Measurements from ENCODE around the gene PHACTR1. TPM values are rescaled to one million over a fixed set of nuclear protein-coding genes. Genes with fewer than 3 reads are reported as not detected.

Gene PHACTR1
- total and polyA plus RNA-seq, 2 donors (not counting 1 experiment from before 2014, with no cell fraction given), result 0.60 to 1.2 TPM

GRCh38 chr6:12976366-12976765 is 259.8 kb downstream of the PHACTR1 start:
- no peaks in the 10 kb centered on the region for H3K27me3 ChIP-seq (ENCODE audit: control insufficient read depth, insufficient read depth, low read length)
- no peak for TF ChIP-seq EZH2 (IDR thresholded peaks at IDR 0.05; ENCODE audit: low read length, missing control alignments)
- no peak for TF ChIP-seq CTCF (conservative IDR thresholded peaks at IDR 0.05 in 1 of 2, IDR thresholded peaks at IDR 0.05 in 1 of 2; ENCODE audit: low read depth in 1 of 2, low read length in 2 of 2)

GRCh38 chr6:12977206-12977605 is 260.6 kb downstream of the PHACTR1 start:
- H3K4me1 ChIP-seq (ENCODE audit: control insufficient read depth, extremely low read depth, insufficient read depth, low read length), result no peaks in the 10 kb centered on the region
- H3K4me2 ChIP-seq (ENCODE audit: extremely low read depth, insufficient read depth, low read length), result no peak overlapping the region
- TF ChIP-seq CTCF (conservative IDR thresholded peaks at IDR 0.05 in 1 of 2, IDR thresholded peaks at IDR 0.05 in 1 of 2; ENCODE audit: low read depth in 1 of 2, low read length in 2 of 2) (no peak), EZH2 (IDR thresholded peaks at IDR 0.05; ENCODE audit: low read length, missing control alignments) (no peak)
- H3K9ac ChIP-seq (ENCODE audit: insufficient read depth, low read length), result no peak overlapping the region
- H3K79me2 ChIP-seq (ENCODE audit: control insufficient read depth, insufficient read depth, low read length), result no peaks in the 10 kb centered on the region
- no peaks in the 10 kb centered on the region for H3K36me3 ChIP-seq (ENCODE audit: control insufficient read depth, insufficient read depth, low read length)
- H4K20me1 ChIP-seq (ENCODE audit: control insufficient read depth, extremely low read depth, insufficient read depth, low read length), result no peaks in the 10 kb centered on the region
- no peak overlapping the region for H3K27ac ChIP-seq (ENCODE audit: insufficient read depth, low read length)
- H3K4me3 ChIP-seq (replicated peaks in 1 of 4; ENCODE audit: control extremely low read depth in 1 of 4, insufficient read depth in 1 of 4, low read depth in 3 of 4, low read length in 4 of 4), result no peak overlapping the region
- no peak overlapping the region for H2AFZ ChIP-seq (ENCODE audit: low read length)
- DNase-seq (ENCODE audit: low read depth in 2 of 2), result no peak
- no peaks in the 10 kb centered on the region for H3K27me3 ChIP-seq (ENCODE audit: control insufficient read depth, insufficient read depth, low read length)
- no peaks in the 10 kb centered on the region for H3K9me3 ChIP-seq (ENCODE audit: control insufficient read depth, insufficient read depth, low read depth, low read length)

More at GRCh38 chr6:12976366-12976765, 259.8 kb downstream of the PHACTR1 start:
- H3K27ac ChIP-seq (ENCODE audit: insufficient read depth, low read length), result no peak overlapping the region
- H3K4me3 ChIP-seq (replicated peaks in 1 of 4; ENCODE audit: control extremely low read depth in 1 of 4, insufficient read depth in 1 of 4, low read depth in 3 of 4, low read length in 4 of 4), result no peak overlapping the region
- H2AFZ ChIP-seq (ENCODE audit: low read length), result no peak overlapping the region
- no peak for DNase-seq (ENCODE audit: low read depth in 2 of 2)
- no peaks in the 10 kb centered on the region for H3K4me1 ChIP-seq (ENCODE audit: control insufficient read depth, extremely low read depth, insufficient read depth, low read length)
- H4K20me1 ChIP-seq (ENCODE audit: control insufficient read depth, extremely low read depth, insufficient read depth, low read length), result no peaks in the 10 kb centered on the region
- no peaks in the 10 kb centered on the region for H3K9me3 ChIP-seq (ENCODE audit: control insufficient read depth, insufficient read depth, low read depth, low read length)
- no peak overlapping the region for H3K4me2 ChIP-seq (ENCODE audit: extremely low read depth, insufficient read depth, low read length)
- no peaks in the 10 kb centered on the region for H3K36me3 ChIP-seq (ENCODE audit: control insufficient read depth, insufficient read depth, low read length)
- H3K79me2 ChIP-seq (ENCODE audit: control insufficient read depth, insufficient read depth, low read length), result no peaks in the 10 kb centered on the region
- H3K9ac ChIP-seq (ENCODE audit: insufficient read depth, low read length), result no peak overlapping the region

- no peak for DNase-seq (ENCODE audit: low read depth in 2 of 2)
- H3K27me3 ChIP-seq (ENCODE audit: control insufficient read depth, insufficient read depth, low read length), result no peaks in the 10 kb centered on the region
- no peak overlapping the region for H3K27ac ChIP-seq (ENCODE audit: insufficient read depth, low read length)
- H3K9ac ChIP-seq (ENCODE audit: insufficient read depth, low read length), result no peak overlapping the region
- no peaks in the 10 kb centered on the region for H3K36me3 ChIP-seq (ENCODE audit: control insufficient read depth, insufficient read depth, low read length)
- H3K9me3 ChIP-seq (ENCODE audit: control insufficient read depth, insufficient read depth, low read depth, low read length), result no peaks in the 10 kb centered on the region
- H3K4me3 ChIP-seq (replicated peaks in 1 of 4; ENCODE audit: control extremely low read depth in 1 of 4, insufficient read depth in 1 of 4, low read depth in 3 of 4, low read length in 4 of 4), result no peak overlapping the region
- no peaks in the 10 kb centered on the region for H3K79me2 ChIP-seq (ENCODE audit: control insufficient read depth, insufficient read depth, low read length)
- no peaks in the 10 kb centered on the region for H3K4me1 ChIP-seq (ENCODE audit: control insufficient read depth, extremely low read depth, insufficient read depth, low read length)
- no peak overlapping the region for H2AFZ ChIP-seq (ENCODE audit: low read length)
- H3K4me2 ChIP-seq (ENCODE audit: extremely low read depth, insufficient read depth, low read length), result no peak overlapping the region
- no peak for TF ChIP-seq CTCF (conservative IDR thresholded peaks at IDR 0.05 in 1 of 2, IDR thresholded peaks at IDR 0.05 in 1 of 2; ENCODE audit: low read depth in 1 of 2, low read length in 2 of 2)
- TF ChIP-seq EZH2 (IDR thresholded peaks at IDR 0.05; ENCODE audit: low read length, missing control alignments), result no peak
- H4K20me1 ChIP-seq (ENCODE audit: control insufficient read depth, extremely low read depth, insufficient read depth, low read length), result no peaks in the 10 kb centered on the region
Observed at GRCh38 chr6:12977806-12978205, 261.2 kb downstream of the PHACTR1 start.

Data from fibroblast of lung (primary cell).